Measurements from ENCODE around the gene FSD2. TPM values are rescaled to one million over a fixed set of nuclear protein-coding genes. Genes with fewer than 3 reads are reported as not detected.

Gene FSD2
- total and polyA plus RNA-seq, 4 donors, result under 0.01 TPM; not detected in 3

Other genes with a start within 250 kb of the FSD2 start
- 10 to 100 TPM in 1 of 2 donors, 1 to 10 TPM in 1; 1.1 to 10.3 TPM for gene CPEB1, start 158.7 kb downstream of the FSD2 start, total RNA-seq
- gene CPEB1, start 158.7 kb downstream of the FSD2 start, polyA plus RNA-seq, result 1 to 10 TPM in 1 of 2 donors, under 1 TPM in 1; 0.88 to 4.1 TPM
- gene AP3B2, start 96.2 kb downstream of the FSD2 start, total RNA-seq, result under 1 TPM; 0.16 to 0.42 TPM
- gene AP3B2, start 96.2 kb downstream of the FSD2 start, polyA plus RNA-seq, result 1 to 10 TPM in 1 of 2 donors, not detected in 1; 1.6 TPM
- 10 to 100 TPM; 11.5 to 11.8 TPM for gene WHAMM, start 3.6 kb upstream of the FSD2 start, total RNA-seq
- gene WHAMM, start 3.6 kb upstream of the FSD2 start, polyA plus RNA-seq, result 1 to 10 TPM; 2.0 to 4.2 TPM
- 1 to 10 TPM; 2.3 to 7.1 TPM for gene HOMER2, start 146.7 kb upstream of the FSD2 start, total RNA-seq
- gene HOMER2, start 146.7 kb upstream of the FSD2 start, polyA plus RNA-seq, result 1 to 10 TPM in 1 of 2 donors, under 1 TPM in 1; 0.50 to 2.4 TPM
- gene RAMAC, start 180.1 kb upstream of the FSD2 start, total RNA-seq, result 10 to 100 TPM; 11.5 to 12.2 TPM
- 10 to 100 TPM; 14.8 to 24.3 TPM for gene RAMAC, start 180.1 kb upstream of the FSD2 start, polyA plus RNA-seq
- gene C15orf40, start 205.6 kb upstream of the FSD2 start, total RNA-seq, result 10 to 100 TPM; 15.0 to 15.3 TPM
- 10 to 100 TPM; 16.5 to 27.9 TPM for gene C15orf40, start 205.6 kb upstream of the FSD2 start, polyA plus RNA-seq

Data from aorta (tissue), 4 donors.